Muscle layer of duodenum (tissue), 2 donors: ENCODE results near the gene CYP2J2.
A peak's percentile ranks its signal among the peaks of the same experiment; 100 is the strongest.
"Not testable (repeated sequence)": the region's sequence is repeated elsewhere in the genome, so short reads cannot be mapped to it uniquely, and the experiment has no call there.

Source experiments
- H3K27ac ChIP-seq: one replicate; pipeline ENCODE4 v1.7.0; 2013; ENCODE audit warnings: mild to moderate bottlenecking, low read length
- H3K27me3 ChIP-seq: one replicate; pipeline ENCODE4 v1.7.0; 2013; ENCODE audit warnings: low read depth, mild to moderate bottlenecking, control low read depth, low read length
- H3K36me3 ChIP-seq, 2 donors: one replicate each; pipeline ENCODE4 v1.7.0; 2013; ENCODE audit warnings: low read length in 2 of 2, control low read depth in 1 of 2, mild to moderate bottlenecking in 1 of 2; ENCODE audit not compliant: insufficient read depth in 2 of 2, control insufficient read depth in 1 of 2
- H3K4me1 ChIP-seq, 2 donors: one replicate each; pipeline ENCODE4 v1.7.0; 2013; ENCODE audit warnings: low read length in 2 of 2, mild to moderate bottlenecking in 2 of 2, control low read depth in 1 of 2, moderate library complexity in 1 of 2; ENCODE audit not compliant: insufficient read depth in 2 of 2, control insufficient read depth in 1 of 2
- H3K4me3 ChIP-seq, 2 donors: one replicate each; pipeline ENCODE4 v1.7.0; 2013; ENCODE audit warnings: low read length in 2 of 2, low read depth in 1 of 2, mild to moderate bottlenecking in 1 of 2
- H3K9me3 ChIP-seq, 2 donors: one replicate each; pipeline ENCODE4 v1.7.0; 2013; ENCODE audit warnings: low read length in 2 of 2, control low read depth in 1 of 2, mild to moderate bottlenecking in 1 of 2; ENCODE audit not compliant: control insufficient read depth in 1 of 2
- donor health status: healthy.

CYP2J2 gene, protein sequence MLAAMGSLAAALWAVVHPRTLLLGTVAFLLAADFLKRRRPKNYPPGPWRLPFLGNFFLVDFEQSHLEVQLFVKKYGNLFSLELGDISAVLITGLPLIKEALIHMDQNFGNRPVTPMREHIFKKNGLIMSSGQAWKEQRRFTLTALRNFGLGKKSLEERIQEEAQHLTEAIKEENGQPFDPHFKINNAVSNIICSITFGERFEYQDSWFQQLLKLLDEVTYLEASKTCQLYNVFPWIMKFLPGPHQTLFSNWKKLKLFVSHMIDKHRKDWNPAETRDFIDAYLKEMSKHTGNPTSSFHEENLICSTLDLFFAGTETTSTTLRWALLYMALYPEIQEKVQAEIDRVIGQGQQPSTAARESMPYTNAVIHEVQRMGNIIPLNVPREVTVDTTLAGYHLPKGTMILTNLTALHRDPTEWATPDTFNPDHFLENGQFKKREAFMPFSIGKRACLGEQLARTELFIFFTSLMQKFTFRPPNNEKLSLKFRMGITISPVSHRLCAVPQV

DNA sequence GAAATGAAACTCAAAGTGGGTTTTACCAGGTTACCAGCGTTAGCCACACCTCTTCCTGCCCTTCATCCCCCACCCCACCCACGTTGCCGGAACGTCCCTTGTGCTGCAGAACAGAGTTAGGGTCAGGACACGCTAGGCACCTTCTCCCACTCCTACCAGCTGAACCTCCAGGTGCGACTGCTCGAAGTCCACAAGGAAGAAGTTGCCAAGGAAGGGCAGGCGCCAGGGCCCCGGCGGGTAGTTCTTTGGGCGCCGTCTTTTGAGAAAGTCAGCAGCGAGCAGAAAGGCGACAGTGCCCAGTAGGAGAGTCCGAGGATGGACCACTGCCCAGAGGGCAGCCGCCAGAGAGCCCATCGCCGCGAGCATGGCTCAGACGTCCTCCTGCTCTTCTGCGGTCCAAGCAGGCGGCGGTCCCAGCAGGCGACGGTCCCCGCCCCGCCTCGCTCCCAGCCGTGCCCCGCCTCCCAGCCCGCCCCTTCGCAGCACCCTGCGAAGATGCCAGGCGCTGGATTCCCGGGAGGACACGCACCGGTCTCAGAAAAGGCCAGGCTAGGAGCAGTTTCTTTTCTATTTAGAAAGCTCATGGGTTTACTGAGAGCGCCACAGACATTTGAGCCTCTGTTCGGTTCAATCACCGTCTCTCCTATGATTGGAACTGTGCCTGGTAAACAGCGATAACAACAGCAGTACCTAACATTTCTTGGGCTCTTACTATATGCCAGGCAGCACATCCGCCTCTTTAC is at the start of gene CYP2J2:
Gene CYP2J2 (minus strand): TSS at position 393 of the 743 bp plus-strand sequence. CDS start 27 bp downstream, at position 366.
- Histone ChIP-seq H3K36me3 (no peaks in the 10 kb centered on the region), H3K4me1 (peaks cover 0 to 5% of the 10 kb centered on the region in 2 donors), H3K27me3 (no peaks in the 10 kb centered on the region), H3K4me3 (peak within 1 kb of the TSS; percentile 69 to 74), H3K9me3 (no peaks in the 10 kb centered on the region), H3K27ac (no peak within 1 kb of the TSS)

DNA sequence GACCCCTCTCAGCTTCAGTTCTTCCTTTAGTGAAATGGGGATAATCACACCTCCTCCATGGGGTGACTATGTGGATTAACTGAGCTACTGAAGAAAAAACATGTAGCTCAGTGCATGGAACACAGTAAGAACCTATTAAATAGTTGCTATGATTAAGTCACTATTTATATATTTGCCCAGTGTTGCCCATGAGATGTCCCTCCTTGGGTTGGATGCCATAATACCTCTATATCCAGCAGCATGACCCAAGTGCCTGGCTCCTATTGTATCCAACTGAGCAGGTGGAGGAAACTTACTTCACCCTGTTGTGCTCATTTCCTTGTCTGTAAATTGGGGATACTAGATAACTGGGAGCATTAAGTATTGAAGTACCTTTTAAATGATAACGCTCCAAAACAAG is 47.1 kb upstream of the CYP2J2 start:
- Histone ChIP-seq H3K9me3 (no peaks in the 10 kb centered on the region), H3K36me3 (no peaks in the 10 kb centered on the region), H3K27ac (no peak overlapping the region), H3K4me3 (no peak overlapping the region), H3K4me1 (peaks cover 0 to 6% of the 10 kb centered on the region in 2 donors), H3K27me3 (peaks cover 4% of the 10 kb centered on the region)

DNA sequence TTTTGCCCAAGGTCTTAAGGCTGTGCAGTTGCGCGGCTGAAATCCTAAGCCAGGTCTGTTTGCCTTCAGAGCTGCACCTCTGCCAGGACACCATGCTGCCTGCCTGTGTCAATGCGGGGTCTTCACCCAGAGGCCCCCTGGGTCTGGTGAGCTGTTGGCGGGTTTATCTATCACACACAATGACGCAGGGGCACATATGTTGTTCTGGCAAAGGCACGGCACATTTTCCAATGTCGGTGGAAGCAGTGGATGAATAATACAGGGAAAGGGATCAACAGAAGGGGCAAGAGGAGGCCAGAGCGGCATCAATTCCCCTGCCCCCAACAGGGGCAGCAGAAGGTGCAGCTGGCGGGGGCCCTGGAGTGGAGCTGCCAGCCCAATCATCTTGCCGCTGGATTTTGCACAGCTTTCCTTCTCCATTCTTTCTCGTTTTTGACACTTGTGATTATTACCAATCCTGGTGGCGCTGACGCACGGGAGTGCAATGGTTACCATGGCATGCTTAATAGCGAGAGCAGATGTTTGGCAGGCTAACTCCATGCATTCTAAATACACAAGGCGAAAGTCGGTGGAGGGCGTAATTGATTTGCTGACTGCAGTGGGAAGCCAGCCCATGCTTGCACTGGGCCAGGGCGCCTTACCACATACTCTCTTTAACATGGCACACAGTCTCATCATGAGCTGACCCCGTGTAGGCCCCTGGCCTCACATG is 45.8 kb upstream of the CYP2J2 start:
- H3K27ac ChIP-seq = no peak overlapping the region
- H3K36me3 ChIP-seq = no peaks in the 10 kb centered on the region
- H3K27me3 ChIP-seq = peaks cover 4% of the 10 kb centered on the region
- peaks cover 0 to 6% of the 10 kb centered on the region in 2 donors for H3K4me1 ChIP-seq
- no peak overlapping the region for H3K4me3 ChIP-seq
- H3K9me3 ChIP-seq = no peaks in the 10 kb centered on the region

DNA sequence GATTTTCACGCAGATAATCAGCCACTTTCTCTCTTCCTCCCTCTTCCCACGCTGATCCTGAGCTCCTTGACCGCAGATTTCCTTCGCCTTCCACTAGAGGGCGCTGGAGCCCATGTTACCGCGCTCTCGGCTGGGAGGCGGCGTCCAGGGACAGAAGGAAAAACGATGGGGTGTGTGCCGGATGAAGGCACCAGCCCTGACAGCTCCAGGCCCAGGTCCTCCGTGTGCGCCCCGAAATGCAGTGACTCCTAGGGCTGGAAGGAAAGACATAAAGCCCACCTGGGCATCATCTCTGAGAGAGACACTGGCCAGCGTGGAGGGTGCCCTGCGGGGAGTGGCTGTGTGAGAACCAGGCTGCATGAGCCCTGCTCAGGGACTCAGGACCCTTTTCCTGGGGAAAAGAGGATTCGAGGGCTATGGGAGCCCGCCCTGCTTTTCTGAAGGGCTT is 44.9 kb upstream of the CYP2J2 start:
- H3K9me3 ChIP-seq = no peaks in the 10 kb centered on the region
- H3K27me3 ChIP-seq = peaks cover 4% of the 10 kb centered on the region
- H3K4me1 ChIP-seq = peaks cover 0 to under 1% of the 10 kb centered on the region in 2 donors
- H3K27ac ChIP-seq = no peak overlapping the region
- H3K4me3 ChIP-seq = no peak overlapping the region
- no peaks in the 10 kb centered on the region for H3K36me3 ChIP-seq

DNA sequence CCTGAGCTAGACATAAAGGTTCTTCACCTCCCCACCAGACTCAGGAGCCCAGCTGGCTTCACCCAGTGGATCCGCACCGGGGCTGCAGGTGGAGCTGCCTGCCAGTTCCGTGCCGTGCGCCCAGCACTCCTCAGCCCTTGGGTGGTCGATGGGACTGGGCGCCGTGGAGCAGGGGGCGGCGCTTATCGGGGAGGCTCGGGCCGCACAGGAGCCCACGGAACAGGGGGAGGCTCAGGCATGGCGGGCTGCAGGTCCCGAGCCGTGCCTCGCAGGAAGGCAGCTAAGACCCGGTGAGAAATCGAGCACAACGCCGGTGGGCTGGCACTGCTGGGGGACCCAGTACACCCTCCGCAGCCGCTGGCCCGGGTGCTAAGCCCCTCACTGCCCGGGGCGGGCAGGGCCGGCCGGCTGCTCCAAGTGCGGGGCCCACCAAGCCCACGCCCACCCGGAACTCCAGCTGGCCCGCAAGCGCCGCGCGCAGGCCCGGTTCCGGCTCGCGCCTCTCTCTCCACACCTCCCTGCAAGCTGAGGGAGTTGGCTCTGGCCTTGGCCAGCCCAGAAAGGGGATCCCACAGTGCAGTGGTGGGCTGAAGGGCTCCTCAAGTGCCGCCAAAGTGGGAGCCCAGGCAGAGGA is 43.1 kb upstream of the CYP2J2 start:
- not testable (repeated sequence) for H3K9me3 ChIP-seq, H3K27ac ChIP-seq, H3K4me1 ChIP-seq, H3K4me3 ChIP-seq, H3K27me3 ChIP-seq, H3K36me3 ChIP-seq

DNA sequence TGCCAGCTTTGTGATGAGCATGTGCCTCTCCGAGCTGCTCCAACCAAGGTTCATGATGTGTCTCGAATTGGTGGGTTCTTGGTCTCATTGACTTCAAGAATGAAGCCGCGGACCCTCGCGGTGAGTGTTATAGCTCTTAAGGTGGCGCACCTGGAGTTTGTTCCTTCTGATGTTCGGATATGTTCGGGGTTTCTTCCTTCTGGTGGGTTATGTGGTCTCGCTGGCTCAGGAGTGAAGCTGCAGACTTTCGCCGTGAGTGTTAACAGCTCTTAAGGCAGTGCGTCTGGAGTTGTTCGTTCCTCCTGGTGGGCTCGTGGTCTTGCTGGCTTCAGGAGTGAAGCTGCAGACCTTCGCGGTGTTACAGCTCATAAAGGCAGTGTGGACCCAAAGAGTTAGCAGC is 42.2 kb upstream of the CYP2J2 start:
- not testable (repeated sequence) for H3K4me1 ChIP-seq, H3K9me3 ChIP-seq, H3K4me3 ChIP-seq, H3K36me3 ChIP-seq, H3K27me3 ChIP-seq, H3K27ac ChIP-seq

DNA sequence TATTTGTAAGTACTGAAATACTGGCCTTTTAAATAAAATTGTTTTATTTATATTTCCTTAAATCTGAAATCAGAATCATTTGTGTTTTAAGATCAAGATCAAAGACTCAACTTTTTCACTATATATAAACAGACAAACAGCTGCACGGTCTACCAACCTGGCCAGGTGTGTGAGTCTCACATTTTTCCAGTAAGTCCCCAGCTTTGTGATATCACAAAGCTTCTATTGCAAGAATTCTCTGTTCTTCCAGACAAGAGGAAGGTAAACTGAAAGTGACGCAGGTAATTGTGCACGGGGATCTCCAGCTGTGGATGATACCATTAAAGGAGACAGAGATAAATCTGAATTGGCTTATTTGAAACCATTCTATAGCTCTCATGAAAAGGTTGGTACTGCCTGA is 41.2 kb upstream of the CYP2J2 start:
- Histone ChIP-seq H3K36me3 (no peaks in the 10 kb centered on the region), H3K27me3 (no peaks in the 10 kb centered on the region), H3K4me1 (no peaks in the 10 kb centered on the region), H3K9me3 (no peaks in the 10 kb centered on the region), H3K27ac (no peak overlapping the region), H3K4me3 (no peak overlapping the region)

DNA sequence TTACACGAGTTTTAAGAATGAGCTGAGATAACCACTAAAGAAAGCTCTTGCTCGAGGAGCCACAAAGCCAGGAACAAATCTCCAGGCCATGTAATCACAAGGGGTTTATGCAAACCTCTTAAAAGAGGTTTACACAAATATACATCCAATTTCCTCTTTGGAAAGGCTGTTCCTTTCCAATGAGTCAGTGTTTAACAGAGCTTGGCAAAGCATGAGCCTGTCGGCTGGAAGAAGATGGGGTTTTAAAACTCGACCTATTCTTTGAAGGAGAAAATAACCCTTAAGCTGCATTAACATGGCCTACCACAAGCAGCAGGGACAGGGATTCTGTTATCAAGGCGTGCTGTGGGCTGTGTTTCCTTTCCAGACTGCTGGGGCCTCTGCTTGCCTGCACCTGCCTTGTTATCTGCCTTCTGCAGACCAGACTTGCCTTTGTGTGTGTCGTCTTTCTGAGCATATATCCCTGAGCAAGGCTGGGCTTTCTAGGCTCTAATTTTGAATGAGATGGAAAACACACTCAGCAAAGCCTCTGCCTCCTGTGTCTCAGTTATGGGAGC is 40.6 kb upstream of the CYP2J2 start:
- Histone ChIP-seq H3K36me3 (no peaks in the 10 kb centered on the region), H3K4me3 (no peak overlapping the region), H3K9me3 (no peaks in the 10 kb centered on the region), H3K4me1 (no peaks in the 10 kb centered on the region), H3K27me3 (no peaks in the 10 kb centered on the region), H3K27ac (no peak overlapping the region)

DNA sequence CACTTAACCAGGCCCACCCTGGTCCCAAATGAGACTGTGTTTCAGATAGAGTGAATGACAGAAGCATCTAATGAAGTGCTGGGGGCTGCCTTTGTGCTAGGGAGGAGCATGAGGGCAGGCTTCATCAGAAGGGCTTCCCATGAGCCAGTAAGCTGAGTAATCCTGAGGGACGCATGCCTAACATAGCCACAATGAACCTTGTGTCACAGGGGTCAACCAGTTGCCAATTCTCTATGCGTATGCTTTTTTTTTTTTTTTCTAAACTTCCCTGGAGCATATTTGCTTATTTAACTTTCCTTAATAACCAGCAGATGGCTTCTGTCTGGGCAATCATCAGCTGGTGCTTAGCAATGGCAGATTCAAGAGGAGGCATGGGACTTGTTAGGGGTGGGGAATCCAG is 25.5 kb upstream of the CYP2J2 start:
- H3K27me3 ChIP-seq = no peaks in the 10 kb centered on the region
- peaks cover 0 to 2% of the 10 kb centered on the region in 2 donors for H3K4me1 ChIP-seq
- no peaks in the 10 kb centered on the region for H3K36me3 ChIP-seq
- H3K27ac ChIP-seq = no peak overlapping the region
- no peak overlapping the region for H3K4me3 ChIP-seq
- no peaks in the 10 kb centered on the region for H3K9me3 ChIP-seq

DNA sequence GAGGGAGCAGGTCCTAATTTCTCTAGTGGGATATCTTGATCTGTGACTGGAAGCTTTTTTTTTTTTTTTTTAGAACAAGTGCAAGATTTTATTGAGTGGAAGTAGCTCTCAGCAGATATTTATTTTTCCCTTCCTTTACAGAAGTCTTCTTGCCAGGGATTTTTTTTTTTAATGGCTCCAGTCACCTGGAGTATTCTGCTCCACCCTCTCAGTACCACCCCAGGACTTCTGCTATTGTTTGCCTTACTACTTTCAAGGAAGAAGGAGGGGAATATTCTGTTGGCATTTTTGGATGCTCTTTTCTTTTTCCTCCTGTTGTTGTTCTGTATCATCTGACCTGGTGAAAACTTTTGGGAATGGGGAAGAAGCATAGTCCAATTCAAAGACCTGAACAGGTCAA is 23.1 kb upstream of the CYP2J2 start:
- no peak overlapping the region for H3K4me3 ChIP-seq

More for the DNA sequence above, 23.1 kb upstream of the CYP2J2 start:
- H3K9me3 ChIP-seq = no peaks in the 10 kb centered on the region
- H3K27me3 ChIP-seq = no peaks in the 10 kb centered on the region
- H3K36me3 ChIP-seq = no peaks in the 10 kb centered on the region
- H3K27ac ChIP-seq = no peak overlapping the region
- H3K4me1 ChIP-seq = peaks cover 0 to 4% of the 10 kb centered on the region in 2 donors
